ENCODE measurements around the gene CGB7.

Gene CGB7

DNA sequence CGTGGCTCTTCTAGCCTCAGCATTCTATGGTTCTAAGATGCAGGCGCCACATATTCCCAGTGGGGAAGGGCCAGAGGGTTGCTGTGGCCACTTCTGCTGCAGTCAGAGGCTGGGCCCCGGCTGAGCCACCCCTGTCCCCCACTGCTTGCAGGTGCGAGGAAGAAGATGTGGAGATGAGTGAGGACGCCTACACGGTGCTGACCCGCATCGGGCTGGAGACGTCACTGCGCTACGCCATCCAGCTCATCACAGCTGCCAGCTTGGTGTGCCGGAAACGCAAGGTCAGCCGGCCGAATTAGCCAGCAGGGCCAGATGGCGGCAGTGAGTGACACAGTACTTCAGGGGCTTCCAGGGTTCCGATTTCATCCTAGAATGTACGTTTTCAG lies 42.7 kb downstream of the CGB7 start:
- DNase-seq, result no peak

DNA sequence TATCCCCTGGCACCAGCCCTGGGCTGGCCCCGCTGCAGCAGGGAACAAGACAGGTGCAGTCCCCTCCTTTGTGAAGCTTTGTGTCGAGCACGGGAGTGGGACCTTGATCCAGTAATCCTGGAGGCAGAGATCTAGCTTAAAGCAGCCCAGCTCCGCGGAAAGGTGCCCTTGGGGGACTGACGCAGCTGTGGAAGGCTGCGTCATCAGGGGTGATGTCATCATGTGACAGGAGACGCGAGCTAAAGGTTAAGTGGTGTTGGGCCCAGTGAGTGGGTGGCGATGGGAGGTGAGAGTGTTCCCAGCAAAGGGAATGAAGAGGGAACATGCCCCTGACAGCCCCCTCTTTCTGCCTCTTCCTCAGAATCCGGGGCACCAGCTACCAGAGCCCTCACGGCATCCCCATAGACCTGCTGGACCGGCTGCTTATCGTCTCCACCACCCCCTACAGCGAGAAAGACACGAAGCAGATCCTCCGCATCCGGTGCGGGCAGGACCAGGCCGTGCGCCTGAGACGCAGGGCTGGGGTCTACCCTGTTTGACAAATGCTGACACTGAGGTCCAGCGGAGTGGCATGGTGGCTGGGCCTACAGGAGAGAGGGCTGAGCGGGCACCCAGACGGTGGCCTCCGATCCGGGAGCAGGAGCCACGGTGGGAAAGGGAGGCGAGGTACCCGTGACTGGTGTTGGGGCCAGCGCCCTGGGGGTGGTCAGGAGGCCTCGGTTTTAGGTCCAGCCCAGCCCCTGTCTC lies 43.3 kb downstream of the CGB7 start:
- no peak for DNase-seq

DNA sequence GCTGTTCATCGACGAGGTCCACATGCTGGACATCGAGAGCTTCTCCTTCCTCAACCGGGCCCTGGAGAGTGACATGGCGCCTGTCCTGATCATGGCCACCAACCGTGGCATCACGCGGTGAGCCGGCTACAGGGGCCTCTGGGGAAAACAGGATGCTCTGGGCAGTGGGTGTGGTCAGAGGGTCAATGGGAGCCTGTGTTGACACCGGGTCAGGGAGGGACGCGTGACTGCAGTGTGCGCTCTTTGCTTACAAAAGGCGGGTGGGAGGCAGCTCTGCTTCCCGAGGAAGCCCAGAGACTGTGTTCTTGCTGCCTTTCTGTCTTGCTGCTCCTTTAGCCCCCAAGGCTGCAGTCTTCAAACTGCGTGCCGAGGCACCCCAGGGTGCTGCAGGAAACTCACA lies 46.4 kb downstream of the CGB7 start:
- DNase-seq, result no peak

DNA sequence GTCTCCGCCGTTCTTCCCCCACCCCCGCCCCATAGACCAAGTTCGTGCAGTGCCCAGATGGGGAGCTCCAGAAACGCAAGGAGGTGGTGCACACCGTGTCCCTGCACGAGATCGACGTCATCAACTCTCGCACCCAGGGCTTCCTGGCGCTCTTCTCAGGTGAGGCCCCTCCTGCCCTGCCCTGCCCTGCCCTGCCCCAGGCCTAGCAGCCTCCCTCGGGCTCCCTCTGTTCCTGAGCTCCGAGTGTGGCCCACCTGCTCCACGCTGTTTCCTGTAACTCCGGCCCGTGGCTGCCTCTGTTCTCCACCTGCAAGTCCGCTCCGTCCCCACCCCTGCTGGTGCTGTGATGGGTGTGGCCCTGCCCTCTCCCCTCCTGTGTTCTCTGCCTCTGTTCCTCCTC lies 47.1 kb downstream of the CGB7 start:
- DNase-seq, result no peak

DNA sequence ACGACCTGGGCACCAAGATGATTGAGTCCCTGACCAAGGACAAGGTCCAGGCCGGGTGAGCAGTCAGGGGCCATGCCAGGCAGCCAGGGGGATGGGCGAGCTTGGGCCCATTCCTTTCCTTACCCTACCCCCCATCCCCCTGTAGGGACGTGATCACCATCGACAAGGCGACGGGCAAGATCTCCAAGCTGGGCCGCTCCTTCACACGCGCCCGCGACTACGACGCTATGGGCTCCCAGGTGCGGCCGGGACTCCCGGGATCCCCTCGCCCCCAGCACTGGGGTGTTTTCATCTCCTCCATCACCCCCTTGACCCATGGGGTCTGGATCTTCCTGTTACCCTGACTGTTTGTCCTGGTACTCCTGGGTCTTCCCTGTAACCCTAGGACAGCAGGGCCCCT lies 47.7 kb downstream of the CGB7 start:
- DNase-seq, result no peak

DNA sequence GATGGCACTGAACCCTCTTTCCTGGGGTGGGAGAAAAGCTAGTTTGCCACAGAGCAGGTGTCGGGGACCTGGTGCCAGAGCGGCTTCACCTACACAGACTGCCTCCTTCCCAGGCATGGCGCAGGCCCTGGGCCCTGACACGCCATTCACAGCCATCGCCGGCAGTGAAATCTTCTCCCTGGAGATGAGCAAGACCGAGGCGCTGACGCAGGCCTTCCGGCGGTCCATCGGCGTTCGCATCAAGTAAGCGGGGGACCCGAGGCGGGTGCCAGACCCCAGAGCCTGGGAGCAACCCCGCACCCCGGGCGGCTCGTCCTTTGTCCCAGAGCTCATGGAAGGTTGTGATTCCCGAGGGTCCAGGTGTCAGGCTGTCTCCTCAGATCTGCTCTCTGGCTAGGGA lies 50.6 kb downstream of the CGB7 start:
- no peak for DNase-seq

DNA sequence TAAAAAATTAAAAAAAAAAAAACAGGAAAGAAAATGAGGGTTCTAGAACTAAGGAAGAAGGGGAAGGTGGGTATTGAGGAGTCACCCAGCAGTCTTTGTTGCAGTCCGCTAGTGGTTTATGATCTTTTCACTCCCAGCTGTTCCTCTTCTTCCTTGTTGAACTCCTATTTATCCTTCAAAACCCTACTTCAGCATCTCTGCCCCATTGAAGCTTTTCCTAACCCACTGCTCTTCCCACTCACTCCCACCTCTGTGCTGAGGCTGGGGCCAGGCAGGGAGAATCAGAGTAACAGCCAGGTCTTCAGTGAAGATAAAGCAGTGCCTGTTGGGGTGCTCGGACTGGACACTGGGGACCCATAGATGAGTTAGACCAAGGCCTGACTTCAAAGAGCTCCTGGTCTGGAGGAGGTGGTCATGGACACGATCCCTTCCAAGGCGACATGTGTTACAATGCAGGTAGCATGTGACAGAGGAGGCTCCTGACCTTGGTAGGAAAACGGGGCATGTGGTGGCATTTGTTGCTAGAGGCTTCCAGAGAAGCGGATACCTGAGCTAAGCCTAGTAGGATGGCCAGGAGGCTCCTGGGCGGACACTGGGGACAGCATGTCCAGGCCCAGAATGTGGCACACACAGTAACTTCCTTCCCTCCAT lies 52.5 kb downstream of the CGB7 start:
- no peak for DNase-seq

Data from NCI-H1105 (cell line).